ENCODE measurements around the gene IPO4. TPM values are rescaled to one million over a fixed set of nuclear protein-coding genes. Genes with fewer than 3 reads are reported as not detected.
"Not testable (repeated sequence)": the region's sequence is repeated elsewhere in the genome, so short reads cannot be mapped to it uniquely, and the experiment has no call there.

IPO4 gene
- total RNA-seq, 6 experiments from 2014 or later: 17.9 to 44.0 (median 23.0) TPM

- peaks cover 0 to 5% (median under 1%) of the 10 kb centered on the region in 4 donors for H3K36me3 ChIP-seq
- WGBS (ENCODE audit: insufficient coverage, low coverage, low lambda C conversion rate, missing lambda C conversion rate): 67% methylated on average over 1 of the region's 1 CpG
- no peak for DNase-seq
- no peaks in the 10 kb centered on the region for H3K9me3 ChIP-seq
- peaks cover 0 to 20% (median 3%) of the 10 kb centered on the region in 4 donors for H3K4me1 ChIP-seq
- H3K27me3 ChIP-seq: no peaks in the 10 kb centered on the region
- intact Hi-C loops (cut with DNase I): no loop called here
- TF ChIP-seq CTCF (IDR thresholded peaks at IDR 0.05) (no peak), POLR2A (IDR thresholded peaks at IDR 0.05) (no peak)
- H3K27ac ChIP-seq: no peak overlapping the region
- no peak for ATAC-seq
- no peak overlapping the region for H3K4me3 ChIP-seq
Measured at GRCh38 chr14:24226473-24226872, 37.9 kb upstream of the IPO4 start.

- Histone ChIP-seq H3K27me3 (no peaks in the 10 kb centered on the region), H3K36me3 (peaks cover 0 to 5% (median under 1%) of the 10 kb centered on the region in 4 donors), H3K4me3 (no peak overlapping the region), H3K9me3 (no peaks in the 10 kb centered on the region), H3K4me1 (peaks cover 0 to 12% (median 0%) of the 10 kb centered on the region in 4 donors), H3K27ac (no peak overlapping the region)
- DNase-seq (no peak), ATAC-seq (no peak)
- TF ChIP-seq POLR2A (IDR thresholded peaks at IDR 0.05): no peak
- TF ChIP-seq CTCF (IDR thresholded peaks at IDR 0.05): no peak
- 90% methylated on average over 7 of the region's 7 CpGs for WGBS (ENCODE audit: insufficient coverage, low coverage, low lambda C conversion rate, missing lambda C conversion rate)
- intact Hi-C loops (cut with DNase I): no loop called here
Measured at GRCh38 chr14:24224618-24225071, 36.0 kb upstream of the IPO4 start.

- H3K4me1 ChIP-seq; intact Hi-C loops (cut with DNase I); H3K27me3 ChIP-seq; H3K27ac ChIP-seq; DNase-seq; H3K36me3 ChIP-seq; ATAC-seq; H3K9me3 ChIP-seq; H3K4me3 ChIP-seq: not testable (repeated sequence)
- WGBS (ENCODE audit: insufficient coverage, low coverage, low lambda C conversion rate, missing lambda C conversion rate): 94% methylated on average over 3 of the region's 4 CpGs
Measured at GRCh38 chr14:24222987-24223386, 34.4 kb upstream of the IPO4 start.

- H3K9me3 ChIP-seq: no peaks in the 10 kb centered on the region
- H3K4me3 ChIP-seq: no peak overlapping the region
- intact Hi-C loops (cut with DNase I): no loop called here
- no peak for ATAC-seq
- H3K4me1 ChIP-seq: peaks cover 0 to 5% (median 1%) of the 10 kb centered on the region in 4 donors
- no peak for DNase-seq
- no peak overlapping the region for H3K27ac ChIP-seq
- peaks cover 0 to 6% (median 0%) of the 10 kb centered on the region in 4 donors for H3K36me3 ChIP-seq
- WGBS (ENCODE audit: insufficient coverage, low coverage, low lambda C conversion rate, missing lambda C conversion rate): 49% methylated on average over 3 of the region's 3 CpGs
- TF ChIP-seq CTCF (IDR thresholded peaks at IDR 0.05) (no peak), POLR2A (IDR thresholded peaks at IDR 0.05) (no peak)
- no peaks in the 10 kb centered on the region for H3K27me3 ChIP-seq
Measured at GRCh38 chr14:24219521-24219920, 30.9 kb upstream of the IPO4 start.

GRCh38 chr14:24219080-24219479, 30.5 kb upstream of the IPO4 start:
- TF ChIP-seq POLR2A (IDR thresholded peaks at IDR 0.05): no peak
- no peak for TF ChIP-seq CTCF (IDR thresholded peaks at IDR 0.05)
- DNase-seq (no peak), ATAC-seq (no peak)
- intact Hi-C loops (cut with DNase I): no loop called here
- no peaks in the 10 kb centered on the region for H3K9me3 ChIP-seq
- peaks cover 0 to 5% (median 1%) of the 10 kb centered on the region in 4 donors for H3K4me1 ChIP-seq
- 88% methylated on average over 3 of the region's 4 CpGs for WGBS (ENCODE audit: insufficient coverage, low coverage, low lambda C conversion rate, missing lambda C conversion rate)
- H3K27ac ChIP-seq: no peak overlapping the region
- H3K4me3 ChIP-seq: no peak overlapping the region
- H3K27me3 ChIP-seq: no peaks in the 10 kb centered on the region
- peaks cover 0 to 6% (median 0%) of the 10 kb centered on the region in 4 donors for H3K36me3 ChIP-seq

GRCh38 chr14:24216876-24217275, 28.3 kb upstream of the IPO4 start:
- H3K36me3 ChIP-seq; H3K27ac ChIP-seq; H3K4me3 ChIP-seq; DNase-seq; intact Hi-C loops (cut with DNase I); H3K4me1 ChIP-seq; ATAC-seq; H3K9me3 ChIP-seq; H3K27me3 ChIP-seq: not testable (repeated sequence)
- 100% methylated on average over 1 of the region's 1 CpG for WGBS (ENCODE audit: insufficient coverage, low coverage, low lambda C conversion rate, missing lambda C conversion rate)

Data from right lobe of liver (tissue), 6 donors.